GM12878 (cell line): ENCODE measurements around the gene OR52K2. TPM values are rescaled to one million over a fixed set of nuclear protein-coding genes. Genes with fewer than 3 reads are reported as not detected.

Experiments used
- ATAC-seq: fragments of 200-7000 bp; cut with Tn5 transposase; 3 replicates; pipeline ENCODE4 v1.9.1; 2020; ENCODE audit warnings: mild to moderate bottlenecking, moderate library complexity
- BruUV-seq: library from RNA; stranded (reverse); fragments of 400-500 nt; replicated peaks from 2 replicates; lab custom pipeline; 2021; lab: Mats Ljungman, UMichigan
- CTCF ChIA-PET: fragments of 300-600 bp; sonication (Branson Sonifier 250); formaldehyde crosslinking; extraction: SDS; loops from one replicate; lab custom pipeline; 2021; ENCODE audit warnings: inconsistent platforms; lab: Yijun Ruan, JAX
- POLR2A ChIA-PET: fragments of 350-600 bp; formaldehyde crosslinking; extraction: SDS; loops from one replicate; lab custom pipeline; 2021; ENCODE audit warnings: inconsistent platforms; lab: Charles Lee
- RAD21 ChIA-PET: fragments of 300-600 bp; sonication (Branson Sonifier 250); formaldehyde crosslinking; loops from one replicate; lab custom pipeline; 2023; ENCODE audit warnings: antibody characterized with exemption; ENCODE audit not compliant: unreplicated experiment; lab: Charles Lee
- SMC1A ChIA-PET: fragments of 300-600 bp; sonication (Branson Sonifier 250); formaldehyde crosslinking; loops from one replicate; lab custom pipeline; 2023; ENCODE audit not compliant: unreplicated experiment, uncharacterized antibody; lab: Charles Lee
- DNase-seq: peaks from one replicate; pipeline ENCODE4 v3.0.0-alpha.2; 2011; ENCODE audit warnings: low read depth, low spot score
- FAIRE-seq: peaks from 3 replicates; lab custom pipeline; 2011; peaks lifted over from hg19 to GRCh38; lab: Jason Lieb, UNC
- H2AFZ ChIP-seq: 2 replicates; pipeline ENCODE4 v1.6.0; 2011; ENCODE audit warnings: low read depth, low read length, control low read depth; ENCODE audit not compliant: control insufficient read depth
- H3K27ac ChIP-seq: 2 replicates; pipeline ENCODE4 v1.5.1; 2011; ENCODE audit warnings: control low read depth; ENCODE audit not compliant: control insufficient read depth, insufficient read depth
- H3K27me3 ChIP-seq, 2 experiments: replicated peaks in 1 of 2; 2 replicates each; pipeline versions ENCODE4 v1.6.0 to v1.6.1; 2011; ENCODE audit warnings: low read length in 1 of 2; ENCODE audit not compliant: control insufficient read depth in 2 of 2, insufficient read depth in 2 of 2
- H3K36me3 ChIP-seq, 2 experiments: 2 replicates each; pipeline ENCODE4 v1.5.1; 2011; ENCODE audit warnings: low read length in 1 of 2; ENCODE audit not compliant: control insufficient read depth in 2 of 2, insufficient read depth in 2 of 2
- H3K4me1 ChIP-seq: 2 replicates; pipeline ENCODE4 v1.6.1; 2011; ENCODE audit warnings: mild to moderate bottlenecking, low read length, moderate library complexity, mixed read lengths; ENCODE audit not compliant: control insufficient read depth, insufficient read depth
- H3K4me2 ChIP-seq: 2 replicates; pipeline ENCODE4 v1.6.0; 2011; ENCODE audit warnings: control low read depth; ENCODE audit not compliant: control insufficient read depth, insufficient read depth
- H3K4me3 ChIP-seq: fragments of 200-600 bp; sonication (generic); 2 replicates; pipeline ENCODE4 v1.5.1; 2016
- H3K79me2 ChIP-seq: 2 replicates; pipeline ENCODE4 v1.6.0; 2011; ENCODE audit warnings: low read length; ENCODE audit not compliant: control insufficient read depth, insufficient read depth
- H3K9ac ChIP-seq: 2 replicates; pipeline ENCODE4 v1.8.0; 2011; ENCODE audit warnings: low read length, control low read depth, mixed read lengths; ENCODE audit not compliant: control insufficient read depth, insufficient read depth
- H3K9me3 ChIP-seq: replicated peaks from 3 replicates; pipeline ENCODE4 v1.5.1; 2011; ENCODE audit warnings: mild to moderate bottlenecking, low read length; ENCODE audit not compliant: control insufficient read depth, insufficient read depth
- H4K20me1 ChIP-seq: 2 replicates; pipeline ENCODE4 v1.6.0; 2011; ENCODE audit not compliant: control insufficient read depth, insufficient read depth
- BRCA1 ChIP-seq: IDR thresholded peaks from 2 replicates; pipeline ENCODE4 v1.6.1; 2011; ENCODE audit warnings: low read depth, low read length, improper control_type of control experiment
- CBFB ChIP-seq: IDR thresholded peaks from 2 replicates; pipeline ENCODE4 v1.6.1; 2016; ENCODE audit warnings: antibody characterized with exemption, low read depth
- GABPA ChIP-seq: IDR thresholded peaks from 2 replicates; pipeline ENCODE4 v1.6.1; 2014; ENCODE audit warnings: antibody characterized with exemption, low read depth, mild to moderate bottlenecking, inconsistent platforms
- JUNB ChIP-seq: IDR thresholded peaks from 2 replicates; pipeline ENCODE4 v1.6.1; 2016; ENCODE audit warnings: antibody characterized with exemption, mild to moderate bottlenecking
- KAT2A ChIP-seq: conservative IDR thresholded peaks from 2 replicates; pipeline ENCODE4 v1.6.1; 2011; ENCODE audit warnings: low read depth, low read length; ENCODE audit not compliant: control insufficient read depth
- MXI1 ChIP-seq: fragments of 150-350 bp; IDR thresholded peaks from 2 replicates; pipeline ENCODE4 v1.6.1; 2011; ENCODE audit warnings: low read depth, mild to moderate bottlenecking, inconsistent platforms, low read length, improper control_type of control experiment
- MYB ChIP-seq: fragments of 150-350 bp; IDR thresholded peaks from 2 replicates; pipeline ENCODE4 v1.6.1; 2014; ENCODE audit warnings: mild to moderate bottlenecking, low read depth, low read length, borderline replicate concordance
- SIX5 ChIP-seq: IDR thresholded peaks from 2 replicates; pipeline ENCODE4 v1.6.1; 2011; ENCODE audit warnings: mild to moderate bottlenecking, low read depth, low read length, moderate library complexity; ENCODE audit not compliant: severe bottlenecking
- SRF ChIP-seq, 2 experiments: IDR thresholded peaks; 2 replicates each; pipeline ENCODE4 v1.6.1; 2011; ENCODE audit warnings: low read depth in 2 of 2, low read length in 2 of 2, mild to moderate bottlenecking in 1 of 2, moderate library complexity in 1 of 2
- SUPT20H ChIP-seq: IDR thresholded peaks from 2 replicates; pipeline ENCODE4 v1.6.1; 2011; ENCODE audit warnings: low read depth, mild to moderate bottlenecking, low read length, moderate library complexity, borderline replicate concordance; ENCODE audit not compliant: control insufficient read depth
- TARDBP ChIP-seq: IDR thresholded peaks from 2 replicates; pipeline ENCODE4 v1.6.1; 2016; ENCODE audit warnings: borderline replicate concordance
- WRNIP1 ChIP-seq: IDR thresholded peaks from 2 replicates; pipeline ENCODE4 v1.6.1; 2011; ENCODE audit warnings: low read depth, low read length, improper control_type of control experiment, borderline replicate concordance
- WGBS: methylation state at CpG from one replicate; pipeline ENCODE4 v1.1.6; 2016; ENCODE audit warnings: low lambda C conversion rate; ENCODE audit not compliant: insufficient replicate concordance, insufficient coverage; ENCODE audit errors: missing lambda C conversion rate; 5-methylcytosine and 5-hydroxymethylcytosine counted together
- in situ Hi-C: fragments of 300-500 bp; cut with MboI; formaldehyde crosslinking; loops from 9 replicates; pipeline ENCODE4 v1.14.3; 2018; ENCODE audit warnings: mixed read lengths
- intact Hi-C: fragments of 100-400 bp; cut with micrococcal nuclease; formaldehyde crosslinking; loops from one replicate; pipeline ENCODE4 v1.14.2; 2022; ENCODE audit not compliant: unreplicated experiment
- polyA plus RNA-seq, 11 experiments: library from polyadenylated mRNA; depleted of rRNA in 4 of 11; unstranded in 6 of 11; stranded (reverse) in 5 of 11; fragments of >200 nt; fragmentation: Nextera tagmentation in 4 of 11; fragmentation: Illumina TruSeq in 1 of 11; extraction: Ambion mirVana in 4 of 11; extraction: Trizol in 1 of 11; gene quantifications; 1 replicate in 1 of 11; 2 replicates in 10 of 11; pipeline versions ENCODE4 v1.2.1 to v1.2.3, GENCODE V29; 2011 to 2016; ENCODE audit warnings: inconsistent platforms in 2 of 11, missing spikeins in 2 of 11, low read depth in 1 of 11
- total RNA-seq, 4 experiments: library from RNA; depleted of rRNA in 3 of 4; stranded (reverse); fragments of >200 nt in 3 of 4; fragmentation: Illumina TruSeq in 1 of 4; extraction: Trizol in 1 of 4; gene quantifications; 2 replicates each; pipeline versions ENCODE4 v1.2.1 to v1.2.3, GENCODE V29; 2013 to 2021
- TF ChIP-seq, protein P1 (sequence below): fragments of 450-650 bp; IDR thresholded peaks from 2 replicates; pipeline ENCODE4 v1.6.1; 2018; ENCODE audit warnings: borderline replicate concordance, mild to moderate bottlenecking; ENCODE audit not compliant: partially characterized antibody
- TF ChIP-seq, protein P2 (sequence below): fragments of 450-650 bp; IDR thresholded peaks from 2 replicates; pipeline ENCODE4 v1.6.1; 2017; ENCODE audit warnings: low read depth, mild to moderate bottlenecking, moderate library complexity
- TF ChIP-seq, protein P3 (sequence below): IDR thresholded peaks from 2 replicates; pipeline ENCODE4 v1.6.1; 2011; ENCODE audit warnings: borderline replicate concordance, low read depth, mild to moderate bottlenecking, moderate library complexity, low read length; ENCODE audit not compliant: insufficient read depth, poor library complexity, severe bottlenecking

Gene OR52K2
- total and polyA plus RNA-seq, 10 of the 15 experiments (the other 5 are each of a cell fraction or from before 2014, with no cell fraction given), result not detected

DNA sequence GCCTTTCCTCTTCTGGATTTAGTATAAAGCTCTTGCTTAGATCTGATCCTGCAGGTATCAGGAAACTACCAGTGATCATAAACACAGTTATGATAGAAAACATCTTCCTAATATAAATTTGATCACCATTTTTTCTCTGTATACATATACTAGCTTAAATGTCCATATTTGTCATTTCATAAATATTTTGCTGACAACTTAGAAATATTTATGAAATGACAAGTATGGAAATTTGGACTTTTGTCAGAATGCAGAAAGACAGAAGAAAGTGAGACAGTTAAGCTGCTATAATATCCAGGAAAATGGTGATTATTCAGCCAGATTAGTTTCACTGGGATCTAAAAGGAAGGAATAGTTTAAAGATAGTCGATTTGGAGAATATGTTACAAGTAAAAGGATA lies 32.8 kb upstream of the OR52K2 start:
- H4K20me1 ChIP-seq, result no peaks in the 10 kb centered on the region
- ChIA-PET SMC1A (no interaction called here), POLR2A (interaction anchor here (0.6 kb wide), 1 partner anchor 118 kb away, joined by 3 read pairs; no protein-coding TSS in a partner anchor)
- H3K36me3 ChIP-seq, result no peaks in the 10 kb centered on the region
- H2AFZ ChIP-seq, result no peak overlapping the region
- H3K4me3 ChIP-seq, result no peak overlapping the region
- in situ Hi-C loops, result no loop called here
- TF ChIP-seq GABPA, result no peak
- no peak for TF ChIP-seq WRNIP1
- TF ChIP-seq, protein P1, sequence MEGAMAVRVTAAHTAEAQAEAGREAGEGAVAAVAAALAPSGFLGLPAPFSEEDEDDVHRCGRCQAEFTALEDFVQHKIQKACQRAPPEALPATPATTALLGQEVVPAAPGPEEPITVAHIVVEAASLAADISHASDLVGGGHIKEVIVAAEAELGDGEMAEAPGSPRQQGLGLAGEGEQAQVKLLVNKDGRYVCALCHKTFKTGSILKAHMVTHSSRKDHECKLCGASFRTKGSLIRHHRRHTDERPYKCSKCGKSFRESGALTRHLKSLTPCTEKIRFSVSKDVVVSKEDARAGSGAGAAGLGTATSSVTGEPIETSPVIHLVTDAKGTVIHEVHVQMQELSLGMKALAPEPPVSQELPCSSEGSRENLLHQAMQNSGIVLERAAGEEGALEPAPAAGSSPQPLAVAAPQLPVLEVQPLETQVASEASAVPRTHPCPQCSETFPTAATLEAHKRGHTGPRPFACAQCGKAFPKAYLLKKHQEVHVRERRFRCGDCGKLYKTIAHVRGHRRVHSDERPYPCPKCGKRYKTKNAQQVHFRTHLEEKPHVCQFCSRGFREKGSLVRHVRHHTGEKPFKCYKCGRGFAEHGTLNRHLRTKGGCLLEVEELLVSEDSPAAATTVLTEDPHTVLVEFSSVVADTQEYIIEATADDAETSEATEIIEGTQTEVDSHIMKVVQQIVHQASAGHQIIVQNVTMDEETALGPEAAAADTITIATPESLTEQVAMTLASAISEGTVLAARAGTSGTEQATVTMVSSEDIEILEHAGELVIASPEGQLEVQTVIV, result no peak
- TF ChIP-seq, protein P2, sequence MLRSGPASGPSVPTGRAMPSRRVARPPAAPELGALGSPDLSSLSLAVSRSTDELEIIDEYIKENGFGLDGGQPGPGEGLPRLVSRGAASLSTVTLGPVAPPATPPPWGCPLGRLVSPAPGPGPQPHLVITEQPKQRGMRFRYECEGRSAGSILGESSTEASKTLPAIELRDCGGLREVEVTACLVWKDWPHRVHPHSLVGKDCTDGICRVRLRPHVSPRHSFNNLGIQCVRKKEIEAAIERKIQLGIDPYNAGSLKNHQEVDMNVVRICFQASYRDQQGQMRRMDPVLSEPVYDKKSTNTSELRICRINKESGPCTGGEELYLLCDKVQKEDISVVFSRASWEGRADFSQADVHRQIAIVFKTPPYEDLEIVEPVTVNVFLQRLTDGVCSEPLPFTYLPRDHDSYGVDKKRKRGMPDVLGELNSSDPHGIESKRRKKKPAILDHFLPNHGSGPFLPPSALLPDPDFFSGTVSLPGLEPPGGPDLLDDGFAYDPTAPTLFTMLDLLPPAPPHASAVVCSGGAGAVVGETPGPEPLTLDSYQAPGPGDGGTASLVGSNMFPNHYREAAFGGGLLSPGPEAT, result no peak
- TF ChIP-seq SUPT20H, result no peak
- no peak for TF ChIP-seq TARDBP
- no peak for TF ChIP-seq MXI1
- no peak for TF ChIP-seq BRCA1
- TF ChIP-seq, protein P3, sequence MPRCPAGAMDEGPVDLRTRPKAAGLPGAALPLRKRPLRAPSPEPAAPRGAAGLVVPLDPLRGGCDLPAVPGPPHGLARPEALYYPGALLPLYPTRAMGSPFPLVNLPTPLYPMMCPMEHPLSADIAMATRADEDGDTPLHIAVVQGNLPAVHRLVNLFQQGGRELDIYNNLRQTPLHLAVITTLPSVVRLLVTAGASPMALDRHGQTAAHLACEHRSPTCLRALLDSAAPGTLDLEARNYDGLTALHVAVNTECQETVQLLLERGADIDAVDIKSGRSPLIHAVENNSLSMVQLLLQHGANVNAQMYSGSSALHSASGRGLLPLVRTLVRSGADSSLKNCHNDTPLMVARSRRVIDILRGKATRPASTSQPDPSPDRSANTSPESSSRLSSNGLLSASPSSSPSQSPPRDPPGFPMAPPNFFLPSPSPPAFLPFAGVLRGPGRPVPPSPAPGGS, result no peak
- TF ChIP-seq KAT2A, result no peak
- TF ChIP-seq SIX5, result no peak
- TF ChIP-seq MYB, result no peak
- no peak for TF ChIP-seq JUNB
- no peak for TF ChIP-seq CBFB
- no peak for TF ChIP-seq SRF (IDR thresholded peaks at IDR 0.05; ENCODE audit: low read depth in 2 of 2, low read length in 2 of 2)
- TF ChIP-seq, all 136 proteins: peak for 0
- H3K9me3 ChIP-seq, result no peaks in the 10 kb centered on the region
- no peak overlapping the region for H3K9ac ChIP-seq
- no peak overlapping the region for H3K27ac ChIP-seq
- no peaks in the 10 kb centered on the region for H3K4me1 ChIP-seq
- intact Hi-C loops, result no loop called here
- no peak overlapping the region for H3K4me2 ChIP-seq
- no peak for FAIRE-seq
- WGBS, result 0% methylated on average over 1 of the region's 1 CpG
- no TSS peak for BruUV-seq
- ChIA-PET CTCF (no interaction called here), RAD21 (no interaction called here)
- H3K79me2 ChIP-seq, result no peaks in the 10 kb centered on the region
- DNase-seq, result no peak
- no peaks in the 10 kb centered on the region; a peak in 2 of 4 replicates for H3K27me3 ChIP-seq
- ATAC-seq, result no peak
